GM23248 (cell line): ENCODE measurements around the gene TRHDE. TPM values are rescaled to one million over a fixed set of nuclear protein-coding genes. Genes with fewer than 3 reads are reported as not detected.
"Not testable (repeated sequence)": the region's sequence is repeated elsewhere in the genome, so short reads cannot be mapped to it uniquely, and the experiment has no call there.

Experiments used
- DNase-seq: peaks from one replicate; pipeline ENCODE4 v3.0.0-alpha.2; 2015
- H2AFZ ChIP-seq: fragments of 200-600 bp; sonication (generic); 2 replicates; pipeline ENCODE4 v1.6.1; 2016; ENCODE audit warnings: antibody characterized with exemption
- H3F3A ChIP-seq: fragments of 200-600 bp; sonication (generic); 2 replicates; pipeline ENCODE4 v1.6.1; 2016; ENCODE audit warnings: mild to moderate bottlenecking, antibody characterized with exemption, mixed run types; ENCODE audit not compliant: insufficient read depth
- H3K27ac ChIP-seq: fragments of 200-600 bp; sonication (generic); 2 replicates; pipeline ENCODE4 v1.5.1; 2016; ENCODE audit warnings: mild to moderate bottlenecking
- H3K27me3 ChIP-seq: fragments of 200-600 bp; sonication (generic); replicated peaks from 2 replicates; pipeline ENCODE4 v1.6.1; 2016; ENCODE audit warnings: mild to moderate bottlenecking; ENCODE audit not compliant: insufficient read depth
- H3K36me3 ChIP-seq: fragments of 200-600 bp; sonication (generic); 2 replicates; pipeline ENCODE4 v1.6.1; 2016; ENCODE audit warnings: low read depth, mild to moderate bottlenecking
- H3K4me1 ChIP-seq: fragments of 200-600 bp; sonication (generic); 2 replicates; pipeline ENCODE4 v1.6.1; 2016; ENCODE audit warnings: mild to moderate bottlenecking; ENCODE audit not compliant: insufficient read depth
- H3K4me2 ChIP-seq: fragments of 200-600 bp; sonication (generic); one replicate; pipeline ENCODE4 v1.6.1; 2016; ENCODE audit warnings: mild to moderate bottlenecking; ENCODE audit not compliant: unreplicated experiment
- H3K4me3 ChIP-seq: fragments of 200-600 bp; sonication (generic); 2 replicates; pipeline ENCODE4 v1.5.1; 2016; ENCODE audit warnings: mild to moderate bottlenecking
- H3K79me2 ChIP-seq: fragments of 200-600 bp; sonication (generic); 2 replicates; pipeline ENCODE4 v1.6.1; 2016; ENCODE audit warnings: mild to moderate bottlenecking; ENCODE audit not compliant: insufficient read depth
- H3K9ac ChIP-seq: fragments of 200-600 bp; sonication (generic); 2 replicates; pipeline ENCODE4 v1.6.1; 2016; ENCODE audit warnings: mild to moderate bottlenecking
- H3K9me2 ChIP-seq: fragments of 200-600 bp; sonication (generic); 2 replicates; pipeline ENCODE4 v1.6.1; 2016; ENCODE audit warnings: mixed run types, mild to moderate bottlenecking, moderate library complexity; ENCODE audit not compliant: insufficient read depth
- H3K9me3 ChIP-seq: fragments of 200-600 bp; sonication (generic); one replicate; pipeline ENCODE4 v1.6.1; 2017; ENCODE audit warnings: low read depth
- H4K20me1 ChIP-seq: fragments of 200-600 bp; sonication (generic); 2 replicates; pipeline ENCODE4 v1.6.0; 2016; ENCODE audit not compliant: insufficient read depth
- EZH2 ChIP-seq: fragments of 200-600 bp; sonication (generic); IDR thresholded peaks from 2 replicates; pipeline ENCODE4 v1.6.1; 2018; ENCODE audit warnings: antibody characterized with exemption, mild to moderate bottlenecking; ENCODE audit not compliant: insufficient read depth, poor library complexity, severe bottlenecking
- EZH2phosphoT487 ChIP-seq: fragments of 200-600 bp; sonication (generic); IDR thresholded peaks from 2 replicates; pipeline ENCODE4 v1.6.1; 2018; ENCODE audit warnings: antibody characterized with exemption, moderate library complexity, mild to moderate bottlenecking, low read depth; ENCODE audit not compliant: insufficient read depth
- WGBS, 2 experiments: methylation state at CpG; one replicate each; pipeline ENCODE4 v1.1.6; 2015 to 2017; ENCODE audit warnings: low lambda C conversion rate in 2 of 2, low coverage in 1 of 2; ENCODE audit errors: missing lambda C conversion rate in 2 of 2; 5-methylcytosine and 5-hydroxymethylcytosine counted together
- in situ Hi-C: fragments of 300-500 bp; cut with MboI; formaldehyde crosslinking; loops from 2 replicates; pipeline ENCODE4 v1.15.0; 2020
- polyA plus RNA-seq: library from polyadenylated mRNA; unstranded; fragments of >200 nt; fragmentation: Nextera tagmentation; extraction: Ambion mirVana; gene quantifications from 2 replicates; pipeline ENCODE4 v1.2.1, GENCODE V29; 2016
- total RNA-seq: library from RNA; depleted of rRNA; stranded (reverse); fragments of >200 nt; shearing (Covaris generic); gene quantifications from 2 replicates; pipeline ENCODE4 v1.2.3, GENCODE V29; 2014

The TRHDE gene
- total and polyA plus RNA-seq, 2 experiments from 2014 or later: 1.4 to 2.8 TPM

DNA sequence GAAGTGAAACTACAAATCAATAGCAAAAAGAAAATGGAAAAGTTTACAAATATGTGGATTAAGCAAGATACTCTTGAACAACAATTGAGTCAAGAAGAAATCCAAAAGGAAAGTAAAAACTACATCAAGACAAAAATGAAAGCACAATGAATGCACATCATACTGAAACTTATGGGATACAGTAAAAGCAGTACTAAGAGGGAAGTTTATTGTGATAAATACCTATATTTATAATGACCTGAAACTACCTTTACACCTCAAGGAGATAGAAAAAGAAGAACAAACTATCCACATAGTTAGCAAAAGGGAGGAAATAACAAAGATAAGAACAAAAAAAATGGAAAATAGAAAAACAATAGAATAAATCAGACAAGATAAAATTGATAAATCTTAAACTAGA is 375.0 kb downstream of the TRHDE start:
- no peaks in the 10 kb centered on the region for H3K79me2 ChIP-seq
- no peaks in the 10 kb centered on the region for H3K27me3 ChIP-seq
- in situ Hi-C loops: no loop called here
- no peak overlapping the region for H3K4me3 ChIP-seq
- H4K20me1 ChIP-seq: no peaks in the 10 kb centered on the region
- no peak overlapping the region for H3K27ac ChIP-seq
- no peak overlapping the region for H2AFZ ChIP-seq
- no peaks in the 10 kb centered on the region for H3K9me3 ChIP-seq
- H3K9ac ChIP-seq: no peak overlapping the region
- H3F3A ChIP-seq: no peaks in the 10 kb centered on the region
- TF ChIP-seq EZH2phosphoT487 (no peak), EZH2 (no peak)
- no peak for DNase-seq
- H3K4me1 ChIP-seq: no peaks in the 10 kb centered on the region
- H3K4me2 ChIP-seq: no peak overlapping the region
- no peaks in the 10 kb centered on the region for H3K36me3 ChIP-seq
- no peaks in the 10 kb centered on the region for H3K9me2 ChIP-seq

GRCh38 chr12:72658615-72659014 is 386.4 kb downstream of the TRHDE start:
- no peaks in the 10 kb centered on the region for H3K4me1 ChIP-seq
- DNase-seq: no peak

GRCh38 chr12:72660174-72660573 is 388.0 kb downstream of the TRHDE start:
- H3K36me3 ChIP-seq, H2AFZ ChIP-seq, DNase-seq, H3K27ac ChIP-seq, H3K9me2 ChIP-seq, H3K9me3 ChIP-seq, H3K4me2 ChIP-seq, H3K27me3 ChIP-seq, H3K4me1 ChIP-seq, H3K4me3 ChIP-seq, in situ Hi-C loops, H3K9ac ChIP-seq, H4K20me1 ChIP-seq, H3K79me2 ChIP-seq, H3F3A ChIP-seq: not testable (repeated sequence)
- 44 to 45% methylated on average over 7 of the region's 7 CpGs for WGBS, 2 experiments

More at GRCh38 chr12:72658615-72659014, 386.4 kb downstream of the TRHDE start:
- H3K9me2 ChIP-seq: no peaks in the 10 kb centered on the region
- no peak overlapping the region for H3K4me2 ChIP-seq
- H3K27ac ChIP-seq: no peak overlapping the region
- no peaks in the 10 kb centered on the region for H3K9me3 ChIP-seq
- no peaks in the 10 kb centered on the region for H4K20me1 ChIP-seq
- TF ChIP-seq EZH2phosphoT487: no peak
- no peak for TF ChIP-seq EZH2
- H3K4me3 ChIP-seq: no peak overlapping the region
- H3K79me2 ChIP-seq: no peaks in the 10 kb centered on the region
- no peaks in the 10 kb centered on the region for H3K27me3 ChIP-seq
- in situ Hi-C loops: no loop called here
- no peaks in the 10 kb centered on the region for H3K36me3 ChIP-seq
- H3F3A ChIP-seq: no peaks in the 10 kb centered on the region
- H3K9ac ChIP-seq: no peak overlapping the region
- H2AFZ ChIP-seq: no peak overlapping the region

GRCh38 chr12:72673853-72674252 is 401.7 kb downstream of the TRHDE start:
- H3K4me3 ChIP-seq: no peak overlapping the region
- 14 to 15% methylated on average over 4 of the region's 4 CpGs for WGBS, 2 experiments
- no peaks in the 10 kb centered on the region for H3K36me3 ChIP-seq
- no peaks in the 10 kb centered on the region for H3K27me3 ChIP-seq
- no peaks in the 10 kb centered on the region for H3K79me2 ChIP-seq
- no peak for TF ChIP-seq EZH2phosphoT487
- TF ChIP-seq EZH2: no peak
- H3K9ac ChIP-seq: no peak overlapping the region
- no peaks in the 10 kb centered on the region for H3K9me2 ChIP-seq
- H3K27ac ChIP-seq: no peak overlapping the region
- no peak overlapping the region for H3K4me2 ChIP-seq
- H3K4me1 ChIP-seq: no peaks in the 10 kb centered on the region
- in situ Hi-C loops: no loop called here
- no peaks in the 10 kb centered on the region for H4K20me1 ChIP-seq
- H3F3A ChIP-seq: no peaks in the 10 kb centered on the region
- no peak for DNase-seq
- no peak overlapping the region for H2AFZ ChIP-seq
- H3K9me3 ChIP-seq: peaks cover 8% of the 10 kb centered on the region

- H3F3A ChIP-seq: no peaks in the 10 kb centered on the region
- no peaks in the 10 kb centered on the region; the same call in 1 of the 2 replicates for H3K27me3 ChIP-seq
- no peaks in the 10 kb centered on the region for H3K36me3 ChIP-seq
- no peak overlapping the region for H3K27ac ChIP-seq
- no peak overlapping the region for H3K4me2 ChIP-seq
- no peak overlapping the region for H3K4me3 ChIP-seq
- no peaks in the 10 kb centered on the region for H4K20me1 ChIP-seq
- H3K9me2 ChIP-seq: no peaks in the 10 kb centered on the region
- WGBS, 2 experiments: 11 to 22% methylated on average over 1 of the region's 1 CpG
- H3K9ac ChIP-seq: no peak overlapping the region
- no peaks in the 10 kb centered on the region for H3K4me1 ChIP-seq
- no peaks in the 10 kb centered on the region for H3K79me2 ChIP-seq
- no peak for DNase-seq
- no peak overlapping the region for H2AFZ ChIP-seq
- TF ChIP-seq EZH2 (no peak), EZH2phosphoT487 (no peak)
- peaks cover 8% of the 10 kb centered on the region for H3K9me3 ChIP-seq
- in situ Hi-C loops: no loop called here
Observed at GRCh38 chr12:72676556-72676955, 404.4 kb downstream of the TRHDE start.
